Testis (tissue), 3 donors: ENCODE data around the gene PEX10. TPM values are rescaled to one million over a fixed set of nuclear protein-coding genes. Genes with fewer than 3 reads are reported as not detected.

Experiments used
- DNase-seq: peaks from one replicate; pipeline ENCODE4 v3.0.0-alpha.2; 2019
- H3K27ac ChIP-seq, 2 donors: fragments of 200-600 bp; sonication (generic); one replicate each; pipeline ENCODE4 v1.5.1; 2019
- H3K27me3 ChIP-seq: fragments of 200-600 bp; sonication (generic); one replicate; pipeline ENCODE4 v1.5.1; 2019
- H3K36me3 ChIP-seq: fragments of 200-600 bp; sonication (generic); one replicate; pipeline ENCODE4 v1.5.1; 2017; ENCODE audit warnings: low read depth; ENCODE audit errors: missing control alignments
- H3K4me1 ChIP-seq: fragments of 200-600 bp; sonication (generic); one replicate; pipeline ENCODE4 v1.5.1; 2019
- H3K4me3 ChIP-seq, 2 donors: fragments of 200-600 bp; sonication (generic); one replicate each; pipeline ENCODE4 v1.5.1; 2017 to 2019
- H3K9me3 ChIP-seq: fragments of 200-600 bp; sonication (generic); one replicate; pipeline ENCODE4 v1.5.1; 2017
- POLR2A ChIP-seq: fragments of 450-650 bp; IDR thresholded peaks from one replicate; pipeline ENCODE4 v1.6.1; 2017; ENCODE audit warnings: antibody characterized with exemption, mild to moderate bottlenecking, moderate library complexity
- WGBS, 2 donors: methylation state at CpG; one replicate each; pipeline ENCODE4 v1.1.5; 2018; 5-methylcytosine and 5-hydroxymethylcytosine counted together
- intact Hi-C: fragments of 100-400 bp; cut with DNase I; formaldehyde crosslinking; loops from one replicate; pipeline ENCODE4 v1.15.1; 2023; ENCODE audit warnings: low total_unique reads
- polyA plus RNA-seq: library from polyadenylated mRNA; stranded (reverse); fragments of 350-450 nt; fragmentation: Illumina TruSeq; extraction: RNeasy Lipid Tissue Mini Kit (QIAGEN cat#74804); gene quantifications from one replicate; pipeline ENCODE4 v1.2.3, GENCODE V29; 2014; ENCODE audit warnings: low read depth, low replicate concordance; ENCODE audit not compliant: insufficient read depth
- total RNA-seq, 2 donors: library from RNA; depleted of rRNA; stranded (reverse); fragments of >200 nt; gene quantifications; one replicate each; pipeline ENCODE4 v1.2.3, GENCODE V29; 2016
- TF ChIP-seq, protein P1 (sequence below), 3 experiments: fragments of 450-650 bp in 2 of 3; fragments of 200-600 bp in 1 of 3; sonication (generic) in 1 of 3; IDR thresholded peaks; one replicate each; pipeline ENCODE4 v1.5.1; 2016 to 2019; ENCODE audit warnings: antibody characterized with exemption in 3 of 3, mild to moderate bottlenecking in 2 of 3, moderate library complexity in 1 of 3

Gene PEX10
- total and polyA plus RNA-seq, 3 donors from 2014 or later, result 49.5 to 52.8 (median 50.4) TPM

DNA sequence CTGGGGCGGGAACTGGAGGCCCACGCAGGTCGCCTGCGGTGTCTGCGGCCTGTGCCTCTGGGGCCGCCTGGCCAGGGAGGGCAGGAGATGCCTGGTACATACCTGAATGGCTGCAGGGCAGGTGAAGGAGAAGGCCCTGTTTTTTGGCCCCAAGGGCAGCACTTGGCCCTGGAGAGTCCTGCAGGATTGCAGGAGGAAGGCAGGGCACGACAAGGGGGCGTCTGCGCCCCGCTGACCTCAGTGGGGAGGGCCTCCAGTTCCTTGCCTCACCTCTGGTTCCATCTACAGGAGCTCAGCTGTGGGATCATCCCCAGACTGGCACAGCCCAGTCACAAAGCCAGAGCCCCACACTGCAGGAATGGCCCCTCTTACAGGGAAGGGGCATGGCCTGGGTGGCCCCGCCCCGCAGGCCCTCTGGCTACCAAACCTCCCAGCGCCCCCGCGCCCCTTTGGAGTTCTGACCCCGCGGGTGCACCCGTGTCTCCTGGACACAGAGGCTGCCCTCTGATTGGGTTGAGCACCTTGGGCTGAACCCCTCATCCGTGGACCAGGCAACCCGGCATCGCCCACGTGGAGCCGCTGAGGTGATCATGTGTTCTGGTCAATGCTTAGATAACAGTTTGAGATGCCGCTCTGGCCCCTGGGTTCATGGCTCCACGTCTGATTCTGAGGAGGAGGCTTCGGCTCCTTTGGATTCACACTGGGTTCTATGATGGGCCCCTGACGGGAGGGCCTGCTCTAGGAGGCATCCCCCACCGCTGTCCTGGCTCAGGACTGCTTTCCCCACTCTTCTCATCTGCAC lies 1.3 kb upstream of the PEX10 start:
- no peaks in the 10 kb centered on the region for H3K27me3 ChIP-seq
- no peak for TF ChIP-seq POLR2A
- TF ChIP-seq, protein P1, sequence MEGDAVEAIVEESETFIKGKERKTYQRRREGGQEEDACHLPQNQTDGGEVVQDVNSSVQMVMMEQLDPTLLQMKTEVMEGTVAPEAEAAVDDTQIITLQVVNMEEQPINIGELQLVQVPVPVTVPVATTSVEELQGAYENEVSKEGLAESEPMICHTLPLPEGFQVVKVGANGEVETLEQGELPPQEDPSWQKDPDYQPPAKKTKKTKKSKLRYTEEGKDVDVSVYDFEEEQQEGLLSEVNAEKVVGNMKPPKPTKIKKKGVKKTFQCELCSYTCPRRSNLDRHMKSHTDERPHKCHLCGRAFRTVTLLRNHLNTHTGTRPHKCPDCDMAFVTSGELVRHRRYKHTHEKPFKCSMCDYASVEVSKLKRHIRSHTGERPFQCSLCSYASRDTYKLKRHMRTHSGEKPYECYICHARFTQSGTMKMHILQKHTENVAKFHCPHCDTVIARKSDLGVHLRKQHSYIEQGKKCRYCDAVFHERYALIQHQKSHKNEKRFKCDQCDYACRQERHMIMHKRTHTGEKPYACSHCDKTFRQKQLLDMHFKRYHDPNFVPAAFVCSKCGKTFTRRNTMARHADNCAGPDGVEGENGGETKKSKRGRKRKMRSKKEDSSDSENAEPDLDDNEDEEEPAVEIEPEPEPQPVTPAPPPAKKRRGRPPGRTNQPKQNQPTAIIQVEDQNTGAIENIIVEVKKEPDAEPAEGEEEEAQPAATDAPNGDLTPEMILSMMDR (IDR thresholded peaks at IDR 0.05), result no peak
- intact Hi-C loops, result loop anchor here (5.0 kb wide), 1 partner anchor 134 kb away; no protein-coding TSS in a partner anchor
- H3K9me3 ChIP-seq, result no peaks in the 10 kb centered on the region
- H3K27ac ChIP-seq, result peak overlapping the region; percentile 45 to 81
- peak overlapping the region in 1 of 2 donors; percentile 88 for H3K4me3 ChIP-seq
- H3K36me3 ChIP-seq, result no peaks in the 10 kb centered on the region
- H3K4me1 ChIP-seq, result peaks cover 21% of the 10 kb centered on the region
- peak; percentile 26 for DNase-seq
- WGBS, 2 donors, result 10 to 30% methylated on average over 4 to 28 of the region's 28 CpGs

DNA sequence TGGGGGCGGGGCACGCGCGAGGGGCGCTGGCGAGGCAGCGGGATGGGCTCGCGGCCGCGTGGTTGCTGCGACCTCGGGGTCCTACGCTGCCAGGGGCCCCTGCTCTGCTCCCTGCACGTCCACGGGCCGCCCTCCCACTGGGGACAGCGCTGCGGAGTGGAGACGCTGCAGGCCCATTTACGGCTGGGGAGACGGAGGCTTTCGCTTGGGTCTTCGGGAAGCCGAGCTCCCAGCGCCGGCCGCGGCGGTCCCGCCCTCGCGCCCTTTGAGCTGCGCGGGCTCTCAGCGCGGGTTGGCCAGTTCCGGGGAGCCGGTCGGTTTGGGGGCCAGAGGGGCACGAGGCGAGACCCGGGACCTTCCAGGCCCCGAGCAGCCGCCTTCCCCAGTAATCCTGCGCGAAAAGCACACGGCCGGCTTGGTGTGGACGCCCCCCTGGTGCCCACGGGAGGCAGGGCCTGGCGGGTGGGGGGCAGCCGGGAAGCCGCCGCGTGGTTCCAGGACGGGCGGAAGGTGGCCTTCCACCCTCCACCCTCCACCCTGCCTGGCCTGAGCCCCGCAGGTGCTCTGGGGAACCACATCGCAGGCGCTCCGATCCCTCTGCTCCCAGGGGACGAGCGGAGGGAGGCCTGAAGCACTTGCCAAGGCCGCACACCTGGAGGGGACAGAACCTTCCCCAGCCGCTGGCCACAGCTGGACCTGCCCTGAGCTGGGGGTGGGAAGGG lies 570 bp upstream of the PEX10 start:
- no peaks in the 10 kb centered on the region for H3K27me3 ChIP-seq
- intact Hi-C loops, result loop anchor here (5.0 kb wide), 1 partner anchor 134 kb away; no protein-coding TSS in a partner anchor
- peak overlapping the region; percentile 74 to 88 for H3K4me3 ChIP-seq
- 0 to 1% methylated on average over 18 to 47 of the region's 66 CpGs for WGBS, 2 donors
- peak overlapping the region; percentile 45 to 81 for H3K27ac ChIP-seq
- H3K4me1 ChIP-seq, result peaks cover 21% of the 10 kb centered on the region
- TF ChIP-seq, protein P1 (IDR thresholded peaks at IDR 0.05), result no peak
- TF ChIP-seq POLR2A, result no peak
- H3K9me3 ChIP-seq, result no peaks in the 10 kb centered on the region
- no peaks in the 10 kb centered on the region for H3K36me3 ChIP-seq
- DNase-seq, result no peak

DNA sequence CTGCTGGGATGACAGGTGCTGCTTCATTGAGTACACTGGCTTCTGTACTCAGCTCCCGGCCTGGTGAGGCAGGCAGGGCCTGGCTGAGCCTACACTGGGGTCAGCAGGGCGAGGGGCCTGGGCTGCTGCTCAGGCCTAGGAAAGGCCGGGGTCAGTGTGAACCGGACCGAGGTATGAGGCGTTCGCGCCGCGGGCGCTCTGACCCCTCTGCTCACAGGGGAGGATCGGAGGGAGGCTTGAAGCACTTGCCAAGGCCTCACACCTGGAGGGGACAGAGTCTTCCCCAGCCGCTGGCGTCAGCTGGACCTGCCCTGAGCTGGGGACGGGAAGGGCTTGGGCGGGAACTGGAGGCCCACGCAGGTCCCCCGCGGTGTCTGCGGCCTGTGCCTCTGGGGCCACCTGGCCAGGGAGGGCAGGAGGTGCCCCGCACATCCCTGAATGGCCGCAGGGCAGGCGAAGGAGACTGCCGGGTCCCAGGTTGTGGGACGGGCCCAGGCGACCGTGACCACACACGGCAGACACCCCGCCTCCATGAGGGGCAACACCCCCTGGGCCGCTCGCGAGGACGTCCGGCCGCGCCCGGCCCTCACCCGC lies 466 bp downstream of the PEX10 start:
- Histone ChIP-seq H3K27ac (peak overlapping the region in 1 of 2 donors; percentile 81), H3K4me3 (peak overlapping the region; percentile 74 to 88), H3K9me3 (no peaks in the 10 kb centered on the region), H3K27me3 (no peaks in the 10 kb centered on the region), H3K36me3 (no peaks in the 10 kb centered on the region), H3K4me1 (peaks cover 21% of the 10 kb centered on the region)
- WGBS, 2 donors, result 0% methylated on average over 26 of the region's 38 CpGs; no CpG with 5 or more reads in 1 of the 2 donors
- DNase-seq, result no peak
- intact Hi-C loops, result loop anchor here (5.0 kb wide), 1 partner anchor 135 kb away; no protein-coding TSS in a partner anchor
- TF ChIP-seq POLR2A, result no peak
- TF ChIP-seq, protein P1 (IDR thresholded peaks at IDR 0.05), result no peak

DNA sequence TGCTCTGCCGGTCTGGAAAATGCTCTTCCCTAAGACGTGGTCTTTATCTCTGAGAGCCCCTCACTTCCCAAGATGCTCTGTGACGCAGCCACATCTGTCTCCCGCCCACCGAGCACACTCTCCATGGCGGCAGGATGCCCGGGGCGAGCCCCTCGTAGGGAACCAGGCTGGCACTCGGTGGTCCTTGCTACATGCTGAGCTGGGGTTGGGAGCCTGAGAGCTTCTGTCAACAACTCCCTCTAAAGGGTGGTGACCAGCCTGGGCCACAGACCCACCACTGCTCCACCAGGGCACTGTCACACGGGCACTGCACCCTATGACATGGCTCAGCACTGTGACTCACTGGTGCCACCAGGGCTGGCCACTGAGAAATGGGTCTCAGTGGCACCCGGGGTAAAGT lies 2.6 kb downstream of the PEX10 start:
- peaks cover 27% of the 10 kb centered on the region for H3K4me1 ChIP-seq

More for the DNA sequence above, 2.6 kb downstream of the PEX10 start:
- DNase-seq, result no peak
- Histone ChIP-seq H3K27me3 (no peaks in the 10 kb centered on the region), H3K27ac (no peak overlapping the region), H3K36me3 (no peaks in the 10 kb centered on the region), H3K9me3 (no peaks in the 10 kb centered on the region), H3K4me3 (no peak overlapping the region)
- TF ChIP-seq POLR2A, result no peak
- TF ChIP-seq, protein P1 (IDR thresholded peaks at IDR 0.05), result no peak
- intact Hi-C loops, result loop anchor here (5.0 kb wide), 1 partner anchor 138 kb away; no protein-coding TSS in a partner anchor
- 88 to 90% methylated on average over 10 to 12 of the region's 12 CpGs for WGBS, 2 donors
